Mesenchymal stem cell (in vitro differentiated cells and primary cell): Measurements from ENCODE around the gene SUN1.
A peak's percentile ranks its signal among the peaks of the same experiment; 100 is the strongest.

Experiments used
- DNase-seq: peaks from one replicate; pipeline ENCODE4 v3.0.0-alpha.2; 2013
- H2AFZ ChIP-seq: one replicate; pipeline ENCODE4 v1.6.1; 2013; ENCODE audit warnings: low read depth, mild to moderate bottlenecking, control low read depth, inconsistent platforms, low read length, moderate library complexity
- H2AK5ac ChIP-seq: 2 replicates; pipeline ENCODE4 v1.6.1; 2013; ENCODE audit warnings: low read length, moderate library complexity, mild to moderate bottlenecking, inconsistent platforms; ENCODE audit not compliant: severe bottlenecking
- H2BK120ac ChIP-seq: one replicate; pipeline ENCODE4 v1.6.1; 2013; ENCODE audit warnings: low read depth, mild to moderate bottlenecking, inconsistent platforms, low read length, moderate library complexity
- H2BK12ac ChIP-seq, 2 experiments: one replicate each; pipeline ENCODE4 v1.6.1; 2013; ENCODE audit warnings: inconsistent platforms in 2 of 2, low read length in 2 of 2, mild to moderate bottlenecking in 2 of 2, moderate library complexity in 2 of 2, control low read depth in 1 of 2
- H2BK15ac ChIP-seq: one replicate; pipeline ENCODE4 v1.6.1; 2013; ENCODE audit warnings: mild to moderate bottlenecking, low read depth, inconsistent platforms; ENCODE audit not compliant: poor library complexity, severe bottlenecking
- H2BK5ac ChIP-seq: 2 replicates; pipeline ENCODE4 v1.6.1; 2013; ENCODE audit warnings: low read depth, mild to moderate bottlenecking, low read length, control low read depth, inconsistent platforms; ENCODE audit not compliant: poor library complexity, severe bottlenecking
- H3K14ac ChIP-seq, 2 experiments: one replicate each; pipeline ENCODE4 v1.6.1; 2013; ENCODE audit warnings: inconsistent platforms in 2 of 2, low read length in 2 of 2, control low read depth in 1 of 2, mild to moderate bottlenecking in 1 of 2, moderate library complexity in 1 of 2
- H3K18ac ChIP-seq, 2 experiments: one replicate each; pipeline ENCODE4 v1.6.1; 2013; ENCODE audit warnings: inconsistent platforms in 2 of 2, low read length in 2 of 2, control low read depth in 1 of 2, low read depth in 1 of 2, mild to moderate bottlenecking in 1 of 2
- H3K23ac ChIP-seq, 2 experiments: one replicate each; pipeline ENCODE4 v1.6.1; 2013; ENCODE audit warnings: inconsistent platforms in 2 of 2, low read length in 2 of 2, mild to moderate bottlenecking in 2 of 2, moderate library complexity in 2 of 2, control low read depth in 1 of 2
- H3K27ac ChIP-seq: 2 replicates; pipeline ENCODE4 v1.5.1; 2013; ENCODE audit warnings: mild to moderate bottlenecking, moderate library complexity, low read length, control low read depth, inconsistent platforms; ENCODE audit not compliant: poor library complexity, severe bottlenecking
- H3K27me3 ChIP-seq, 2 experiments: 2 replicates each; pipeline versions ENCODE4 v1.6.1 to v1.7.0; 2013; ENCODE audit warnings: low read length in 2 of 2, mild to moderate bottlenecking in 2 of 2, moderate library complexity in 2 of 2, control low read depth in 1 of 2, inconsistent platforms in 1 of 2; ENCODE audit not compliant: control insufficient read depth in 1 of 2, insufficient read depth in 1 of 2
- H3K36me3 ChIP-seq, 2 experiments: 2 replicates each; pipeline versions ENCODE4 v1.6.1 to v1.7.0; 2013; ENCODE audit warnings: low read length in 2 of 2, control low read depth in 1 of 2, inconsistent platforms in 1 of 2, low read depth in 1 of 2, mild to moderate bottlenecking in 1 of 2; ENCODE audit not compliant: insufficient read depth in 2 of 2, control insufficient read depth in 1 of 2
- H3K4ac ChIP-seq, 2 experiments: one replicate each; pipeline ENCODE4 v1.6.1; 2013; ENCODE audit warnings: inconsistent platforms in 2 of 2, low read length in 2 of 2, mild to moderate bottlenecking in 2 of 2, moderate library complexity in 2 of 2, control low read depth in 1 of 2, low read depth in 1 of 2
- H3K4me1 ChIP-seq: 2 replicates; pipeline ENCODE4 v1.6.1; 2013; ENCODE audit warnings: low read depth, low read length, control low read depth; ENCODE audit not compliant: control insufficient read depth, insufficient read depth
- H3K4me2 ChIP-seq: 2 replicates; pipeline ENCODE4 v1.6.1; 2013; ENCODE audit warnings: low read length, mild to moderate bottlenecking, inconsistent platforms; ENCODE audit not compliant: poor library complexity, severe bottlenecking
- H3K4me3 ChIP-seq, 2 experiments: 2 replicates each; pipeline versions ENCODE4 v1.5.1 to v1.7.0; 2013; ENCODE audit warnings: low read length in 2 of 2, mild to moderate bottlenecking in 2 of 2, control low read depth in 1 of 2, low read depth in 1 of 2; ENCODE audit not compliant: insufficient read depth in 1 of 2
- H3K79me1 ChIP-seq: replicated peaks from 2 replicates; pipeline ENCODE4 v1.6.1; 2013; ENCODE audit warnings: mild to moderate bottlenecking, control low read depth, low read length, inconsistent platforms; ENCODE audit not compliant: poor library complexity, severe bottlenecking
- H3K9ac ChIP-seq: 2 replicates; pipeline ENCODE4 v1.7.0; 2013; ENCODE audit warnings: mild to moderate bottlenecking, low read length, moderate library complexity
- H3K9me3 ChIP-seq: 2 replicates; pipeline ENCODE4 v1.7.0; 2013; ENCODE audit warnings: mild to moderate bottlenecking, low read length; ENCODE audit not compliant: control insufficient read depth
- H4K8ac ChIP-seq: one replicate; pipeline ENCODE4 v1.6.1; 2013; ENCODE audit warnings: inconsistent platforms, mild to moderate bottlenecking, low read length, moderate library complexity
- H4K91ac ChIP-seq: one replicate; pipeline ENCODE4 v1.6.1; 2013; ENCODE audit warnings: mild to moderate bottlenecking, low read length, inconsistent platforms
- WGBS: methylation state at CpG from one replicate; pipeline ENCODE4 v1.1.7; 2013; ENCODE audit warnings: mixed read lengths; 5-methylcytosine and 5-hydroxymethylcytosine counted together

Gene SUN1

GRCh38 chr7:884191-885003 is 52.1 kb downstream of the SUN1 start:
- H3K27me3 ChIP-seq = no peaks in the 10 kb centered on the region
- H3K4me1 ChIP-seq = peaks cover 21% of the 10 kb centered on the region
- no peak overlapping the region for H2AFZ ChIP-seq
- no peak overlapping the region for H2BK15ac ChIP-seq
- H3K4me2 ChIP-seq = no peak overlapping the region
- no peak overlapping the region for H3K4ac ChIP-seq
- H3K4me3 ChIP-seq = no peak overlapping the region
- no peak overlapping the region for H2BK12ac ChIP-seq
- H3K79me1 ChIP-seq = peaks cover 44% of the 10 kb centered on the region
- no peak overlapping the region for H2BK5ac ChIP-seq
- H3K14ac ChIP-seq = no peak overlapping the region
- no peak overlapping the region for H3K27ac ChIP-seq
- no peak overlapping the region for H4K91ac ChIP-seq
- H2AK5ac ChIP-seq = no peak overlapping the region
- no peaks in the 10 kb centered on the region for H3K9me3 ChIP-seq
- H3K23ac ChIP-seq = no peak overlapping the region
- H4K8ac ChIP-seq = no peak overlapping the region
- peaks cover 29 to 57% of the 10 kb centered on the region in 2 experiments for H3K36me3 ChIP-seq
- 93% methylated on average over 29 of the region's 31 CpGs for WGBS
- no peak for DNase-seq
- no peak overlapping the region for H3K9ac ChIP-seq
- H2BK120ac ChIP-seq = no peak overlapping the region
- no peak overlapping the region for H3K18ac ChIP-seq

GRCh38 chr7:885261-885892 is 53.1 kb downstream of the SUN1 start:
- Histone ChIP-seq H3K18ac (no peak overlapping the region), H2AFZ (no peak overlapping the region), H3K4ac (no peak overlapping the region), H3K27ac (no peak overlapping the region), H4K91ac (no peak overlapping the region), H2AK5ac (no peak overlapping the region), H3K4me3 (no peak overlapping the region), H2BK5ac (no peak overlapping the region), H2BK15ac (no peak overlapping the region), H2BK12ac (no peak overlapping the region), H3K14ac (no peak overlapping the region), H3K23ac (peak overlapping the region in 1 of 2 experiments; percentile 23), H3K36me3 (peaks cover 29 to 61% of the 10 kb centered on the region in 2 experiments), H3K9ac (no peak overlapping the region), H3K4me1 (peaks cover 20% of the 10 kb centered on the region), H3K9me3 (no peaks in the 10 kb centered on the region), H3K4me2 (no peak overlapping the region), H3K27me3 (no peaks in the 10 kb centered on the region), H4K8ac (no peak overlapping the region), H3K79me1 (peaks cover 47% of the 10 kb centered on the region), H2BK120ac (no peak overlapping the region)
- 95% methylated on average over 25 of the region's 25 CpGs for WGBS
- no peak for DNase-seq

GRCh38 chr7:885893-886625 is 53.8 kb downstream of the SUN1 start:
- Histone ChIP-seq H4K8ac (no peak overlapping the region), H2AFZ (no peak overlapping the region), H3K27ac (no peak overlapping the region), H3K14ac (no peak overlapping the region), H3K36me3 (peaks cover 34 to 68% of the 10 kb centered on the region in 2 experiments), H2BK120ac (no peak overlapping the region), H3K23ac (no peak overlapping the region), H4K91ac (no peak overlapping the region), H3K9ac (no peak overlapping the region), H2BK15ac (no peak overlapping the region), H3K79me1 (peaks cover 50% of the 10 kb centered on the region), H3K4me3 (no peak overlapping the region), H3K4me2 (no peak overlapping the region), H2BK12ac (no peak overlapping the region), H3K4ac (no peak overlapping the region), H2BK5ac (no peak overlapping the region), H2AK5ac (no peak overlapping the region), H3K18ac (no peak overlapping the region), H3K27me3 (no peaks in the 10 kb centered on the region), H3K4me1 (peaks cover 16% of the 10 kb centered on the region), H3K9me3 (no peaks in the 10 kb centered on the region)
- WGBS = 93% methylated on average over 30 of the region's 30 CpGs
- no peak for DNase-seq
